ENCODE measurements around the gene ZNF668.
"Not testable (repeated sequence)": the region's sequence is repeated elsewhere in the genome, so short reads cannot be mapped to it uniquely, and the experiment has no call there.

ZNF668 gene

DNA sequence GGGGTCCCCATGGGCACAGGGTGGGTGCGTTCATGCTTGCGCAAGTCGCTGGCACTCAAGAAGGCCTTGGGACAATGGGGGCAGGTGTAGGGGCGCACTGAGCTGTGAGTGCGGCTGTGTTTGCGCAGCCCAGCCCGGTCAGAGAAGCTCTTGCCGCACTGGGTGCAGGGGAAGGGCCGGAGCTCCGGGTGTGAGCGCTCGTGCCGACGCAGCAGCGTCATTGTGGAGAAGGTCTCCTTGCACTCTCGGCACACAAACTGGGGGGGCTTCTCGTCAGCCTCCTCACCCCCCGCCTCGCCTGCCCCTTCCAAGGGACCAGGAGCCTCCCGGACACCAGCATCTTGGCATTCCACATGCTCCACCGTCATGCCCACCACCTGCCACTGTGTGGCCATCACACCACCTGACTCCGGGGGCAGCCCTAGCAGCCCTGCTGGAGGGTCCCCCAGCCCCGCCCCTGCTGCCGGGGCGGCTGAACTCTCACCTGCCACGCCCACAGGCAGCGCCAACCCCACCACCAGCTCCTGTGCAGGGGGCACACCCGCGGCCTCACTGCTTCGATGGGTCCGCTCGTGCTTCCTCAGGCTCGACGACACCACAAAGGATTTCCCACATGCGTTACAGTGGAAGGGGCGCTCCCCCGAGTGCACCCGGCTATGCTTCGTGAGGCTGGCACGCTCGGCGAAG, 12.8 kb downstream of the ZNF668 start:
- no peak for DNase-seq (ENCODE audit: low read depth)

DNA sequence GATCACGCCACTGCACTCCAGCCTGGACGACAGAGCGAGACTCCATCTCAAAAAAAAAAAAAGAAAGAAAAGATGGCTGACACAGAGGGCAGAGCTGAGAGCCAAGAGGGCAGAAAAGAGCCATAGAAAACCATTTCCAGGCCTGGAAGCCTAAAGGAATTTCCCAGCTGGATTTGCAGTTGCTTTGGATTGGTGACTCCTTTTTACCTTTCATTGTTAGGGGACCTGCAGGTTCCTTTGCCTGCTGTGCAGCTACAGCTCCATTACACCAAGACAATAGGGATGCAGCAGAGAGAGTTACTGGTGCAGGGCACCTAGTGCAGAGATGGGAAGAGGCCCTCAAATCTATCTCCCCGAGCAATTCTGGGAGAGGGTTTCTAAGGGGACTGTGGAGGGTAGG, 18.4 kb downstream of the ZNF668 start:
- no peak for DNase-seq (ENCODE audit: low read depth)

DNA sequence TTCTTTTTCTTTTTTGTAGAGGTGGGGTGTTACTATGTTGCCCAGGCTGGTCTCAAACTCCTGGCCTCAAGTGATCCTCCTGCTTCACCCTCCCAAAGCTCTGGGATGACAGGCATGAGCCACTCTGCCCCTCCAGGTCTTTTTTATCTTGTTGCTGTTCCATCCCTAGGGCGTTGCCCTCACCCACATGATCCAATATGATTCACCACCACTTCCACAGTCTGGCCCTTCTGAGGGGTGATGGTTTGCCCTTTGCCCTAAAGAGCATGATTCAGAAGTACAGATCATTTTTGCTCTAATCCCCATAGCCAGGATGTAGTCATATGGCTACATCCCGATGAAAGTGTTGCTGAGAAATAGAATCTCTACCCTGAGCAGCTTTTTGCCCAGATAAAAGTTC, 21.9 kb downstream of the ZNF668 start:
- peak; percentile 98 for DNase-seq (ENCODE audit: low read depth)

DNA sequence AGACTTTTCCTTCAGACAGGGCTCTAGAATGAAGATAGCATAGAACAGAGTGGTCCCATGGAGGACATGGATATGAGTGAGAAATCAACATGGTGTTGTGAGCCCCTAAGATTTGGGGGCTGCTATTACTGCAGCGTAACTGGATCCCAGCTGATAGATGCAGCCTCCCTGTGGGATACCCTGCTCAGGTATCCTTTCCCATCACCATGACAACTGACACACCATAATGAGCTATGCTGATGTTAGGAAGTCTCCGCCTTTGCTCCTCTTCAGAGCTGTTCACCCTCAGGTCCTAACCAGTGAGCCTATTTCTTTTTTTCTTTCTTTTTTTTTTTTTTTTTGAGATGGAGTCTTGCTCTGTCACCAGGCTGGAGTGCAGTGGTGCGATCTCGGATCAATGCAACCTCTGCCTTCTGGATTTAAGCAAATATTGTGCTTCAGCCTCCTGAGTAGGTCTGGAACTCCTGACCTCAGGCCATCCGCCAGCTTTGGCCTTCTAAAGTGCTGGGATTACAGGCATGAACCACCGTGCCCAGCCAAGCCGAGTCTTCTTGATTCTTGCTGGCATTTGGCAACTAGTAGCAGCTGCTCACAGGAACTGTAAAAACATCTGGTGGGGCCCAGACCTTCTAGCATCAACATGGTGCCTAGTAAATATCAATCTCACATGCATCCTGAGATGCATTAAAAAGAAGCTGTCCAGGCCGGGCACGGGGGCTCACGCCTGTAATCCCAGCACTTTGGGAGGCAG, 23.6 kb downstream of the ZNF668 start:
- no peak for DNase-seq (ENCODE audit: low read depth)

DNA sequence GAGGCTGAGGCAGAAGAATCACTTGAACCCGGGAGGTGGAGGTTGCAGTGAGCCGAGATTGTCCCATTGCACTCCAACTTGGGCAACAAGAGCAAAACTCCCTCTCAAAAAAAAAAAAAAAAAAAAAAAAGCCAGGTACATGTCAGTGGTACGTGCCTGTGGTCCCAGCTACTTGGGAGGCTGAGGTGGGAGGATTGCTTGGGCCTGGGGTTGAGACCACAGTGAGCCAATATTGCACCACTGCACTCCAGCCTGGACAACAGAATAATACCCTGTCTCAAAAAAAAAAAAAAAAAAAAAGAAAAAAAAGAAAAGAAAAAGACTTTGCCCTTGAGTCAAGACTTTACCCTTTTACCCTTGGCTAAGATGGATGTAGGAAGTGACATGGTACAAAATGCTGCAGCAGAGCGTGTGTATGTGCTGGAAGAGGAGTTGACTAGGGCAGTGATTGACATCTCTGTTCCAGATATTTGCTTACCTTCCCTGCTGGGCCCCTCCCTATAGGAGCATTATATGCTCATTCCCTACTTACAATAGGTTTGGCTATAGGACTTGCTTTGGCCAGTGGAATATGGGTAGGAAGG, 30.1 kb downstream of the ZNF668 start:
- DNase-seq (ENCODE audit: low read depth) = no peak

DNA sequence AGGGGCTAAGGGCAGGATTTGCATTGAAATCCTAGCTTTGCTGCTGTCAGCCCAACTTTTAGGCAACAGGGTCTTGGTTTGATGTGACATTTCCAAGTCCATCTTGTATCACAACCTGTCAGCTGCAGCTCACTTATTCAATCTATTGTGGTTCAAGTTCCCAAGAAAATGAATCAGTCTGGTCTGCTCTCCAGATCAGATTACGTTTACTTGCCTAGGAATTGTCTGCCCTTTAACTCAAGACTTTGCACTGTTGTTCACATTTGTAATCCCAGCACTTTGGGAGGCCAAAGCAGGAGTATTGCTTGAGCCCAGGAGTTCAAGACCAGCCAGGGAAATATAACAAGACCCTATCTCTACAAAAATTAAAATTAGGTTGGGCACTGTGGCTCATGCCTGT, 30.7 kb downstream of the ZNF668 start:
- no peak for DNase-seq (ENCODE audit: low read depth)

DNA sequence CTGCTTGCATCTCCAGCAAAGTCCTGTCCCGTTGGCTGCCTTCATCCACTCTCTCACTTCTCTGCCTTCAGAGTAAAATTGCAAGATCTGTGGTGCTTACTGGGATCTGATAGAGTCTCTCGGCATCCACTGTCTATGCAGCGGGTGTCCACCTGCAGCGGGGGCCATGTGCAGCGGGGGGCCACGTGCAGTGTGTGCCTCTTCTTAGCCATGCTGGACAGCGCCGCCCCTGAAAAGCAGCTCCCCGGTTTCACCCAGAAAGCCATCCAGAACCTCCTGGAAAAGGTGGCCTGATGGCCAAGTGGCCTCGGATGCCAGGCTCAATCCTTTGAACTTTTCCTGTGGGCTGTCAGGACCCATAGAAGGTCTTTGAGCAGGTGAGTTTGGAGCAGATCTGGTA, 31.2 kb downstream of the ZNF668 start:
- no peak for DNase-seq (ENCODE audit: low read depth)

DNA sequence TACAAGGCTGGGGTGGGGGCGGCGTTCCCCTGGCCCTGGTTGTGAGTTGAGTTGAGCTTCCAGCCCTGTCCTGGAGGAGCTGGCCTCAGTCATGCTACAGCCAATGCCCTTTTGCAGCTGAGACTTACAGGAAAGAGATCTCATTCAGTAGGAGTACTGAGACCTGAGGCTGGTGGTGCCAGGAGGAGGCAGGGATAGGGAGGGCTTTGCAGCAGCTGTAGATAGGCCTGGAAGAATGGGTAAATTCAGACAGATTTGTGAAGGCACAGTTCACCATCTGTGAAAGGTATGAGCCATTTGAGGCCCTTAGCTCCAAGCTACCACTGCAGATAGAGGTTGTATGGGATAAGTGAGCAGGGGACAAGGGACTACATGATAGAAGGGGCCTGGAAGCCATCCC, 35.0 kb downstream of the ZNF668 start:
- DNase-seq (ENCODE audit: low read depth) = peak; percentile 51

DNA sequence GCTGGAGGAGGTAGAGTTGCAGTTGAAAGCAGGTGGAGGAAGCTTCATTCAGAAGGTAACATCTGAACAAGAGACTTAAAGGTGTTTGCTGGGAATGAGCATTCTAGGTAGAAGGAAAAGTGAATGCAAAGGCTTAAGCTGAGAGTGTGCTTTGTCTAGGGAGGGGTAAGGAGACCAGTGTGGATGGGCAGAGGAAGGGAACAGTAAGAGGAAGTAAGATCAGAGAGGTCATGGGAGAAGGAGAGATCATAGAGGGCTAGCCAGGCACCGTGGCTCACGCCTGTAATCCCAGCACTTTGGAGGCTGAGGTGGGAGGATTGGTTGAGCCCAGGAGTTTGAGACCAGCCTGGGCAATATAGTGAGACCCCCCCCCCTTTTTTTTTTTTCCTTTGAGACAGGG, 37.3 kb downstream of the ZNF668 start:
- no peak for DNase-seq (ENCODE audit: low read depth)

DNA sequence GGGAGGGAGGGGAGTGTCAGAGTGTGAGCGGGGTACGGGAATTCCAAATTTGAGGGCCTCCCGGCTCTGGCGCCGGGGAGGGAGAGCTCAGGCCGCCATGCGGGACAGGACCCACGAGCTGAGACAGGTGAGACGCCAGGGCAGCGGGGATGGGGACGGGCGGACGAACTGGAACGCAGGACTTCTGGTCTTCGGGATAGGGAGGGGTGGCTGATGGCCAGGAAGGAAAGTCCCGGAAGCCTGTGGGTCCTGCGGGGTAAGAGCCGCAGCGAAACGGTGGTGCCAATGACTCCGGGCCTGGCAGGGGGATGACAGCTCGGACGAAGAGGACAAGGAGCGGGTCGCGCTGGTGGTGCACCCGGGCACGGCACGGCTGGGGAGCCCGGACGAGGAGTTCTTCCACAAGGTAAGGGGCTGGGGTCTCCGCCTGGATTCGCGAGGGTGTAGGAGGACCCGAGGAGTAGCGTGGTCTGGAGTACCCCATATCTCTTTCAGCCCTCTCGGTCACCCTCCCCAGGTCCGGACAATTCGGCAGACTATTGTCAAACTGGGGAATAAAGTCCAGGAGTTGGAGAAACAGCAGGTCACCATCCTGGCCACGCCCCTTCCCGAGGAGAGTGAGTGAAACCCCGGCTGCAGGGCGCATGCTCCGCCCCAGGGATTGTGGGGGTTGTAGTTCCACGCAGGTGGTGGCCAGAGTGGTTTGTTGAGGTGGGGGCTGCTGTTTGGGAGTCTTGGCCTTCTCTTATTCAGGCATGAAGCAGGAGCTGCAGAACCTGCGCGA, 40.1 kb downstream of the ZNF668 start:
- peak; percentile 63 for DNase-seq (ENCODE audit: low read depth)

DNA sequence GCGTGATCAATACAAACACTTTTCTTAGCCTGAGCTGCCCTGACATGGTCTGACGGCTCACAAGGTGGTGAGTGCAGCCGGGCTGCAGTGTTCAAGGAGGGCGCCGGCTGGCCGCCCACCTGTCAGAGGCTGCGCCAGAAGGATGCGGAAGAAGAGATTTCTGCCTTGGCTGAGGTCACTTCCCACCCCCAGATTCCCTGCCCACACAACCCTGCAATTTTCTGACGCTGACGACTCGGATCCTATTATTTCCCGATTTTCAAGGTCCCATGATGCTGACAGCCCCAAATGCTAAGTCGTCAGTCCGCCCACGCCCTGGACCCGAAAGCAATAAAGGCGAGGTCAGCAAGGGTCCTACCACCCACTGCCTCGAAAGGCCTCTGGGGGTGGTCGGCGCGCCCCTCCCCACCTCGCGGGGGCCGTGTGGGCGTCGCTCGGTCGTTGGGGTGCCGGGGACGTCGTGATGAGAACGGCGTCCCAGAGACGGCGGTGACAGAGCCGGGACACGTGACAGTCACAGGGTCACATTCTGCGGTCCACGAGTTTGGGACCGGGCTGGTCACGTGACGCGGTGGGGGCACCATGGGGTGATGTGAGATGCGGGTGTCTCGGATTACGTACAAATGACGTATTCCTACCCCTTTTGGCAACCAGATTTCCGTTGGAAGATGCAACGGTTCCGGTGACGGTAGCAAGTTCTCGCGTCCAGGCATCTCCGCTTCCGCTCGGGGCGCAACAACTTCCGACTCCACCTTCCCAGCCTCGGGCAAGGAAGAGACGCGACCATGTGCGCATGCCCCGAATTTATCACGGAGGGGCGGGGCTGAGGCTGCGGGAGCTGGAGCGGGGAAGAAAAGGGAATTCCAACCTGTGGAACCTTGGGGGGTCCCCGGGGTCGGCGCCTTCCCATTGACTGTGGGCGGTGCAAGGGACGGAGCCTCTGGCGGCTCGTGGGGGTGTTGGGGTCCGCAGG, 41.0 kb downstream of the ZNF668 start, which contains the start of gene STX4:
TSS of gene STX4 (plus strand) at position 823 of the 973 bp plus-strand sequence. CDS start 248 bp downstream, outside the sequence.
- DNase-seq (ENCODE audit: low read depth) = peak; percentile 97

DNA sequence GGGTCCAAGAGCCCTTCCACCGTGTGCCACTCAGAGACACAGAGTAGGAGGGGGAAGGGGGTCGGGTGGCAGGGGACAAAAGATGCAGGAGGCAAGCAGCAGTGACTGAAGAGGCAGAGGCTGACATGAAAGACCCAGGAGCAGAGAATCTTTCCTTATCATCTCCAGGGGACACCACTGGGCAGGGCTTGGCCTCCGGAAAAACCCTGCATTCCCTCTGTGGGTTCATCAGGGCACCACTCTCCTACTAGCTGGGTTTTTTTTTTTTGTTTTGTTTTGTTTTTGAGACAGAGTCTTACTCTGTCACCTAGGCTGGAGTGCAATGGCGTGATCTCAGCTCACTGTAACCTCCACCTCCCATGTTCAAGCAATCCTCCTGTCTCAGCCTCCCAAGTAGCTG, 42.8 kb downstream of the ZNF668 start:
- no peak for DNase-seq (ENCODE audit: low read depth)

DNA sequence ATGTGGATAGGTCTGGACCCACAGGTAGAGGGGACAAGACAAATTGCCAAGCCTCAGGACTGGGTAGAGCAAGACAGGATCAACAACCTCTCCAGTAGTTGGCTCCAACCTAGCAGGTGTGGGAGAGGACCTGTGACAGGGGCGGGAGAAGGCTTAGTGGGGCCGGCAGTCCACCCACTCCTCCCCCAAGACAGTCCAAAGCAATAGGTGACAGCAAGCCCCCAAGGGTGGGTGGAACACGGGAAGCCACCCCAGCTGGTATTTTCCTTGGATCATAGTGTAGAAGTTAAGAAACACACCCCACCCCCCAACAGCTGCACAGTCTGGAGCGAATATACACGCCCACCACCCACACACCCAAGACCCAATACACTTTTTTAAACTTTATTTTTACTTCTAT, 44.8 kb downstream of the ZNF668 start:
- DNase-seq (ENCODE audit: low read depth) = no peak

DNA sequence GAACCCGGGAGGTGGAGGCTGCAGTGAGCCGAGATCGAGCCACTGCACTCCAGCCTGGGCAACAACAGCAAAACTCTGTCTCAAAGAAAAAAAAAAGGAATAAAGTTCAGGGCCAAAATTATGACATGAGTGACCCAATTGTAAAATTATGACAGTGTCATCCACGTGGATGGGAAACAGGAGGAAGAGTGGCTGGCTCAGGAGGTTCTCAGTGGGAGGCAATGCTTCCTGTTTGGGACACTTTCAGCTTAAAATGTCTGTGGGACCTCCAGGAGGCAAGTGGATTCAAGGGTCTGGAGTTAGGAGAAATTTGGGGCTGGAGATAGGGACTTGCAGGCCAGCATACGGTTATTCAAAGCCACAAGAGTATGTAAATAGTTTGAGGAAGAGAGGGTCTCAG, 48.7 kb downstream of the ZNF668 start:
- no peak for DNase-seq (ENCODE audit: low read depth)

DNA sequence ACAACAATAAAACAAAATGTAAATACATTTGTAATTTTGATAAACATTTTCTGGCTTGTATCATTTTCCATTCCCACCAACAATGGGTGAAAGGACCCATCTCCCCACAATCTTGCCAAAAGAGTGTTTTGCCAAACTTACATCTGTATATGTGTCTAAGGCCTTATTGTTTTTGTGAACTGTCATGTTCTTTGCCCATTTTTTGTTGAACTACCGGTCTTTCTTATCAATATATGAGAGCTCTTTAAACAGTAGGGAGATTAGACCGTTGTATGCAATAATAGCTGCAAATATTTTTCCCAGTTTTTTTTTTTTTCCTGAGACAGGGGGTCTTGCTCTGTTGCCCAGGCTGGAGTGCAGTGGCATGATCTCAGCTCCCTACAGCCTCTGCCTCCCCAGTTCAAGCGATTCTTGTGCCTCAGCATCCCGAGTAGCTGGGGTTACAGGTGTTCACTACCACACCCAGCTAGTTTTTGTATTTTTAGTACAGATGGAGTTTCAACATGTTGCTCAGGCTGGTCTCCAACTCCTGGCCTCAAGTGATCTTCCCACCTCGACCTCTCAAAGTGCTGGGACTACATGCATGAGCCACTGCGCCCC, 50.3 kb downstream of the ZNF668 start:
- DNase-seq (ENCODE audit: low read depth) = no peak

DNA sequence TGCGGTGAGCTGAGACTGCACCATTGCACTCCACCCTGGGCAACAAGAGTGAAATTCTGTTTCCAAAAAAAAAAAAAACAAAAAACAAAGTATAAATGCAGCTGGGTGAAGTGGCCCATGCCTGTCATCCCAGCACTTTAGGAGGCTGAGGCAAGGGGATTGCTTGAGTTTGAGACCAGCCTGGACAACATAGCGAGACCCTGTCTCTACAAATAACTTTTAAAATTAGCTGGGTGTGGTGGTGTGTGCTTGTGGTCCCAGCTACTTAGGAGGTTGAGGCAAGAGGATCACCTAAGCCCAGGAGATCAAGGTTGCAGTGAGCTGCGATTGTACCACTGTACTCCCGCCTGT, 50.8 kb downstream of the ZNF668 start:
- no peak for DNase-seq (ENCODE audit: low read depth)

DNA sequence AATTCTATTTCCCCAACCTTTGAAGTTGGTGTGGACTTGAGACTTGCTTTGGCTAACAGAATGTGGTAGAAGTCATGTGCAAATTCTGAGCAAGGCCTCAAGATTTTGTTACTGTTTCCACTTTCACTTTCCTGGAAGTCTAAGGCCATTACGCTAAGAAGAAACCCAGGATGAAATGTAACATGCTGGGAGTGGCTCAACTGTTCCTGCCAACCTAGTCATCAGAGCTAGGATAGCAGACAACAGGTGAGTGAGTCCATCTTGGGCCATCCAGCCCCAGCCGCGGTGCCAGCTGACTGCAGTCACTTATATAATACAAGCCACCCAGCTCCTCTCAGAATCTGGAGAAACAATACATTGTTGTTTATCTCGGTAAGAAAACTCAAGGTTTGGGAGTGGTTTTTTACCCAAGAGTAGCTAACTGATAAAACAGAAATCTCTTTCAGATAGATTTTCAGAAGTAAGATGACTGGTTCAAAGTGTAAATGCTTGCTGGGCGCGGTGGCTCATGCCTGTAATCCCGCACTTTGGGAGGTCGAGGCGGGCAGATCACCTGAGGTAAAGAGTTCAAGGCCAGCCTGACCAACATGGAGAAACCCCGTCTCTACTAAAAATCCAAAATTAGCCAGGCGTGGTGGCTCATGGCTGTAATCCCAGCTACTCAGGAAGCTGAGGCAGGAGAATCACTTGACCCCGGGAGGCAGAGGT, 51.3 kb downstream of the ZNF668 start:
- no peak for DNase-seq (ENCODE audit: low read depth)

DNA sequence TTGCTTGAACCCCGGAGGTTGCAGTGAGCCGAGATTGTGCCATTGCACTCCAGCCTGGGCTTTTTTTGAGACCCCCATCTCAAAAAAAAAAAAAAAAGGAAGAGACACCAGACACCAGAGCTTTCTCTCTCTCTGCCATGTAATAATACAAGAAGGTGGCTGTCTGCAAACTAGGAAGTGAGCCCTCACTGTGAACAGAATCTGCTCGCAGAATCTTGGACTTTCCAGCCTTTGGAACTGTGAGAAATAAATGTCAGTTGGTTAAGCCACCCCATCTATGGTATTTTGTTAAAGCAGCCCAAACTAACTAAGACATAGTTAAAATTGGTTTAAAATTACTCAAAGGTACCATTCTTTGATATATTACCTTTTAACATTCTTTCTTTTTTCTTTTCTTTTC, 53.5 kb downstream of the ZNF668 start:
- no peak for DNase-seq (ENCODE audit: low read depth)

DNA sequence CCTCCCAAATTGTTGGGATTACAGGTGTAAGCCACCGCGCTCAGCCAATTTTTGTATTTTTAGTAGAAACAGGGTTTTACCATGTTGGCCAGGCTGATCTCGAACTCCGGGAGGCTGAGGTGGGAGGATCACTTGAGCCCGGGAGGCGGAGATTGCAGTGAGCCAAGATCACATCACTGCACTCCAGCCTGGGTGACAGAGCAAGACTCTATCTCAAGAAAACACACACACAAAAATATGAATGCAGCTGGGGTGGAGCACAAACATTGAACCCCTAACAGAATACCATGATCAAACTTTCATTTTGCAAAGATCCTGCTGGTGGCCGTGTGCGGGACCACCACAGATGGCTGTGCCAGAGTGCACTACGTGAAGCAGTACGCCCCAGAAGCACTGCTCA, 56.3 kb downstream of the ZNF668 start:
- not testable (repeated sequence) for DNase-seq (ENCODE audit: low read depth)

DNA sequence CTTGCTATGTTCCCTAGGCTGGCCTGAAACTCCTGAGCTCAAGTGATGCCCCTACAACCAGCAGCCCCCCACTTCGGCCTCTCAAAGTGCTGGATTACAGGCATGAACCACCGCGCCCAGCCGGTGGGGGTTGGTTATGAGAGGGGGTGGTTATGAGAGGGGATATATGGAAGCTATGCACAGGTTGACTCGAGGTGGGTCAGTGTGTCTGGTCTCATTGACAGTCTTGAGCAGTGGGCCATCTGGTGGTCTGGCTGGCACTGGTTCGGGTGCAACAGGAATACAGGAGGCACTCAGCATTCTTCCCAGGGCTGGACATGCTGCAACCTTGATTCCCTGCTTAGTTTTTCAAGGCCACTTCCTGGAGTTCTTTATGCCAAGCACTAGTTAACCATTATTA, 58.0 kb downstream of the ZNF668 start:
- DNase-seq (ENCODE audit: low read depth) = no peak

All from amniotic epithelial cell (primary cell).